Measurements from ENCODE around the gene CDPF1. TPM values are rescaled to one million over a fixed set of nuclear protein-coding genes. Genes with fewer than 3 reads are reported as not detected.

The CDPF1 gene
- total and polyA plus RNA-seq, 2 of the 4 experiments (the other 2 are of a cell fraction): 11.5 to 14.5 TPM

- ChIA-PET CTCF (no interaction called here), POLR2A (ENCODE audit: unreplicated experiment) (no interaction called here)
- no peak overlapping the region for H2AFZ ChIP-seq (replicated peaks; ENCODE audit: low read length, poor library complexity)
- no peak overlapping the region for H3K56ac ChIP-seq (ENCODE audit: extremely low read depth, insufficient read depth, low read length)
- H2BK5ac ChIP-seq (ENCODE audit: low read depth, low read length, poor library complexity, severe bottlenecking): no peak overlapping the region
- H3K9me3 ChIP-seq (ENCODE audit: control insufficient read depth, insufficient read depth, low read length): peaks cover 8% of the 10 kb centered on the region
- no peaks in the 10 kb centered on the region for H4K20me1 ChIP-seq (ENCODE audit: insufficient read depth, low read length)
- in situ Hi-C loops (cut with MboI; ENCODE audit: low sequenced_read_pairs): no loop called here
- no peak overlapping the region for H3K27ac ChIP-seq (ENCODE audit: insufficient read depth, low read length)
- no peak overlapping the region for H4K8ac ChIP-seq (ENCODE audit: low read depth in 2 of 2, low read length in 2 of 2)
- TF ChIP-seq CTCF (conservative IDR thresholded peaks at IDR 0.05; ENCODE audit: low read depth, low read length): no peak
- TF ChIP-seq FOS (IDR thresholded peaks at IDR 0.05; ENCODE audit: low read depth, low read length): no peak
- no peak for TF ChIP-seq RFX5 (IDR thresholded peaks at IDR 0.05; ENCODE audit: low read depth, low read length)
- no peak for TF ChIP-seq USF2 (IDR thresholded peaks at IDR 0.05; ENCODE audit: low read depth, low read length)
- TF ChIP-seq, protein P1, sequence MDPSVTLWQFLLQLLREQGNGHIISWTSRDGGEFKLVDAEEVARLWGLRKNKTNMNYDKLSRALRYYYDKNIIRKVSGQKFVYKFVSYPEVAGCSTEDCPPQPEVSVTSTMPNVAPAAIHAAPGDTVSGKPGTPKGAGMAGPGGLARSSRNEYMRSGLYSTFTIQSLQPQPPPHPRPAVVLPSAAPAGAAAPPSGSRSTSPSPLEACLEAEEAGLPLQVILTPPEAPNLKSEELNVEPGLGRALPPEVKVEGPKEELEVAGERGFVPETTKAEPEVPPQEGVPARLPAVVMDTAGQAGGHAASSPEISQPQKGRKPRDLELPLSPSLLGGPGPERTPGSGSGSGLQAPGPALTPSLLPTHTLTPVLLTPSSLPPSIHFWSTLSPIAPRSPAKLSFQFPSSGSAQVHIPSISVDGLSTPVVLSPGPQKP (IDR thresholded peaks at IDR 0.05; ENCODE audit: borderline replicate concordance, low read depth, low read length): no peak
- TF ChIP-seq MAZ (IDR thresholded peaks at IDR 0.05; ENCODE audit: borderline replicate concordance, low read depth, low read length): no peak
- no peak for TF ChIP-seq MAFK (IDR thresholded peaks at IDR 0.05; ENCODE audit: low read depth, low read length)
- no peak for TF ChIP-seq POLR2A (IDR thresholded peaks at IDR 0.05; ENCODE audit: low read depth, low read length)
- no peak for TF ChIP-seq MXI1 (IDR thresholded peaks at IDR 0.05; ENCODE audit: borderline replicate concordance, low read depth, low read length)
- TF ChIP-seq BHLHE40 (IDR thresholded peaks at IDR 0.05; ENCODE audit: low read depth, low read length): no peak
- no peak for TF ChIP-seq NFE2L2 (IDR thresholded peaks at IDR 0.05; ENCODE audit: low read depth, low read length)
- TF ChIP-seq CHD1 (IDR thresholded peaks at IDR 0.05; ENCODE audit: low read depth, low read length): no peak
- no peak for TF ChIP-seq RAD21 (IDR thresholded peaks at IDR 0.05; ENCODE audit: low read length)
- no peak for TF ChIP-seq RCOR1 (IDR thresholded peaks at IDR 0.05; ENCODE audit: insufficient replicate concordance, low read length)
- TF ChIP-seq SMC3 (IDR thresholded peaks at IDR 0.05; ENCODE audit: low read depth, low read length): no peak
- TF ChIP-seq CEBPB (IDR thresholded peaks at IDR 0.05; ENCODE audit: low read depth, low read length): no peak
- intact Hi-C loops (cut with micrococcal nuclease): no loop called here
- H2AK5ac ChIP-seq (ENCODE audit: low read depth, low read length): no peak overlapping the region
- H3K4me3 ChIP-seq (ENCODE audit: insufficient read depth, low read depth, low read length): no peak overlapping the region
- no peak overlapping the region for H2BK15ac ChIP-seq (ENCODE audit: low read depth, low read length)
- no peak for DNase-seq
- H3K27me3 ChIP-seq (ENCODE audit: control insufficient read depth, insufficient read depth, low read length): no peaks in the 10 kb centered on the region
- dilution Hi-C loops (cut with HindIII; ENCODE audit: low sequenced_read_pairs, unreplicated experiment): no loop called here
- H3K4ac ChIP-seq (ENCODE audit: low read depth, low read length): no peak overlapping the region
- no peak overlapping the region for H2AK9ac ChIP-seq (replicated peaks; ENCODE audit: low read depth, low read length, poor library complexity)
- H3K36me3 ChIP-seq (ENCODE audit: control insufficient read depth, insufficient read depth, low read length): peaks cover 35% of the 10 kb centered on the region
- no peaks in the 10 kb centered on the region for H3K79me1 ChIP-seq (ENCODE audit: low read depth in 1 of 2, low read length in 2 of 2)
- no peak overlapping the region for H2BK120ac ChIP-seq (ENCODE audit: low read depth, low read length)
- H3K9me1 ChIP-seq (ENCODE audit: insufficient read depth, low read length): 0 out of 2 replicates have a peak, but pooled peaks cover 6% of the 10 kb centered on the region
- H4K91ac ChIP-seq (ENCODE audit: insufficient read depth, low read depth, low read length): no peak overlapping the region
- no peak overlapping the region for H3K9ac ChIP-seq (ENCODE audit: low read depth, low read length)
- WGBS, 2 experiments (ENCODE audit: extremely low coverage in 2 of 2, insufficient read length in 1 of 2): 98% methylated on average over 17 of the region's 29 CpGs; no CpG with 5 or more reads in 1 of the 2 experiments
- no peak overlapping the region for H3K14ac ChIP-seq (replicated peaks; ENCODE audit: low read depth, low read length)
- H3K23ac ChIP-seq (ENCODE audit: low read depth, low read length): no peak overlapping the region
- H4K5ac ChIP-seq (ENCODE audit: low read depth, low read length): no peak overlapping the region
- ATAC-seq (ENCODE audit: low read depth): no peak
- no peaks in the 10 kb centered on the region for H3K4me1 ChIP-seq (ENCODE audit: control insufficient read depth, insufficient read depth, low read length)
- H3K18ac ChIP-seq (ENCODE audit: low read depth, low read length): no peak overlapping the region
- H2BK20ac ChIP-seq (ENCODE audit: low read depth, low read length): no peak overlapping the region
- H3K4me2 ChIP-seq (ENCODE audit: low read depth, low read length): no peak overlapping the region
- BruUV-seq (replicated peaks): no TSS peak
Measured at GRCh38 chr22:46214149-46214548, 35.9 kb downstream of the CDPF1 start.
